Mucosa of stomach (tissue), 1 donor: ENCODE data around the gene SLC4A5.

Experiments
- H3K27me3 ChIP-seq: one replicate; pipeline ENCODE4 v1.7.0; 2013; ENCODE audit warnings: mild to moderate bottlenecking, low read length; ENCODE audit not compliant: control insufficient read depth, insufficient read depth
- H3K36me3 ChIP-seq: one replicate; pipeline ENCODE4 v1.7.0; 2013; ENCODE audit warnings: low read length; ENCODE audit not compliant: control insufficient read depth, insufficient read depth
- H3K4me1 ChIP-seq: one replicate; pipeline ENCODE4 v1.7.0; 2013; ENCODE audit warnings: mild to moderate bottlenecking, low read length; ENCODE audit not compliant: control insufficient read depth, insufficient read depth
- H3K4me3 ChIP-seq: one replicate; pipeline ENCODE4 v1.7.0; 2013; ENCODE audit warnings: low read length
- H3K9ac ChIP-seq: one replicate; pipeline ENCODE4 v1.7.0; 2013; ENCODE audit warnings: mild to moderate bottlenecking, low read length, moderate library complexity
- H3K9me3 ChIP-seq: one replicate; pipeline ENCODE4 v1.7.0; 2013; ENCODE audit warnings: mild to moderate bottlenecking, low read length, moderate library complexity; ENCODE audit not compliant: control insufficient read depth
- donor health status: Pancreatic carcinoma.

Gene SLC4A5

DNA sequence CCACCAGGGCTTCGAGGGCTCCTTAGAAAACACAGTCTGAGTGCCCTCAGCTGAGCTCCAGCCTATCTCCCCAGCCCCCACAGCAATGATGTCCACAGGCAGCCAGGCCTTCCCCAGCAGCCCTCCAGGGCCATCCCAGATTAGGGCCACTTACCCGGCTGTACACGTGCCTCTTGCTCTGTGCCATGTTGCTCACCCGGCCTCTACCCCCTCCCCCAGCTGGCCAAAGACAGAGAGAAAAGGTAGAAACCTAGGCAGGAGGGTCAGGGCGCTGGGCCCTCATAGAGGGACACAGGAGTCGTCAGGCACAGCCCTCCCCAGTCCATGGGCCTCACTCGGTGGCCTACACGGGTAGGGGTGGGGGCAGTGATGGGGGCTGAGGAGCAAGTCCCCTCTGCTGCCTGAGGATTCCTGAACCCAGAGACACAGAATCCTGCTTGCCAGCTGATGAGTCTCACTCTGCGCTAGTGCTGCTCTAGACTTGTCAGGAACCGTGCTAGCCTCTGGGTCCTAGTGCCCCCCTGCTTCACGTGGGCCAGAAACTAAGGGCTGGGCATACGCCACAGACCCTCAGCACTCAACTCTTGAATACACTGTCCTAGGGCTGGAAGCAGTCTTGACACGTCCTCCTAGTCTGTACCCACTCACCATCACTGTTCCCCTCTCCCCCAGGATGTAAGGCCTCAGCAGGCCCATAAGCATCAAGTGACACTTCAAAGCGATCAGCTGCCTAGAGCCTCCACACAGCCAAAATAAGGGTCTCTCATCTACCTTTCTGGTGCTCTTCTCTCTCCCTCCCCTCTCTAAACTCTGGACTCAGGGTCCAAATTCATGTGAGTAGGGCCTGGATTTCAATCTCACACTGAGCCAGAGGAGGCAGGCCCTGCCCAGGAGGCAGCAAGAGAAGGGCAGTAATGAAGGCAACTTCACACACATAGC is 36.9 kb upstream of the SLC4A5 start, which contains the start of gene DCTN1:
DCTN1 (minus strand) TSS at position 461 of the 939 bp plus-strand sequence; CDS start at position 187, 274 bp downstream.
- Histone ChIP-seq H3K9ac (peak within 1 kb of the TSS; percentile 62), H3K27me3 (no peaks in the 10 kb centered on the region), H3K4me1 (peaks cover 34% of the 10 kb centered on the region), H3K36me3 (peaks cover 15% of the 10 kb centered on the region), H3K9me3 (no peaks in the 10 kb centered on the region), H3K4me3 (peak within 1 kb of the TSS; percentile 43)

DNA sequence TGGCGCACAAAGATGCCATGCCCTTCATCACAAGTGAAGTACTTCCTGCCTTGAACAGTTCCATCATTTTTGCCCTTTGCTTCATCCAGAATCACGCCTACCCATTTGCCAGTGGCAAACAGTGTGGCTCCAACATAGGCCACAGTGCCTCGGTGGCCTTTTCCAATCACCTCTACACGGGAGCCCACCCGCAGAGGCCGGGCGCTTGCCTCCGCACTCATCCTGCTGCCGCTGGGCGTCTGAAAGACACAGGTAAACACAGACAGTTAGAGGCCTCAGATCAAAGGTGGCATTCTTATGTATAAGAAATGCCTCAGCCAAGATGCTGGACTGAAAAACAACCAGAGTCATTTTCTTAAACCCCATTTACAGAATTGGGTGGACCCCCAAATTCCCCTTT is 34.8 kb upstream of the SLC4A5 start:
- Histone ChIP-seq H3K4me3 (no peak overlapping the region), H3K4me1 (peaks cover 31% of the 10 kb centered on the region), H3K9me3 (no peaks in the 10 kb centered on the region), H3K36me3 (peaks cover 15% of the 10 kb centered on the region), H3K27me3 (no peaks in the 10 kb centered on the region), H3K9ac (no peak overlapping the region)

DNA sequence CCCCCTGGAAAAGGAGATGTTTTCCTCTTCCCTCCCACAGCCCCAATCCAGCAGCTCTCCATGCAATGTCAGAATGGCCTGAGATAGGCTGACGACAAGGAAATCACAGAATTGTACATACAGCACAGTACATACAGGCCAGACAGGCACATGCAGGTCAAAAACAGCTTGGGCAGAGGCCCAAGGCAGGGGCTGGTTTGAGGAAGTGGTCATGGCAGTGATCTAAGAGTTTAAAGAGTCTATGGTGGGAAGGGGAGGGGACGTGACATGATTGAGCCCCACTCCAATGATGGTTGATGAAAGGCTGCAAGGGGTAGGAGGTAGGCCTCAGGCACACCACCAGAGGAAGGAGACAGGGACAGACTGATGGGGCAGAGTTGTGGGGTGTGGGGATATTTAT is 32.6 kb upstream of the SLC4A5 start:
- H3K27me3 ChIP-seq = no peaks in the 10 kb centered on the region
- no peaks in the 10 kb centered on the region for H3K9me3 ChIP-seq
- H3K9ac ChIP-seq = no peak overlapping the region
- no peak overlapping the region for H3K4me3 ChIP-seq
- H3K36me3 ChIP-seq = peaks cover 15% of the 10 kb centered on the region
- peaks cover 39% of the 10 kb centered on the region for H3K4me1 ChIP-seq

DNA sequence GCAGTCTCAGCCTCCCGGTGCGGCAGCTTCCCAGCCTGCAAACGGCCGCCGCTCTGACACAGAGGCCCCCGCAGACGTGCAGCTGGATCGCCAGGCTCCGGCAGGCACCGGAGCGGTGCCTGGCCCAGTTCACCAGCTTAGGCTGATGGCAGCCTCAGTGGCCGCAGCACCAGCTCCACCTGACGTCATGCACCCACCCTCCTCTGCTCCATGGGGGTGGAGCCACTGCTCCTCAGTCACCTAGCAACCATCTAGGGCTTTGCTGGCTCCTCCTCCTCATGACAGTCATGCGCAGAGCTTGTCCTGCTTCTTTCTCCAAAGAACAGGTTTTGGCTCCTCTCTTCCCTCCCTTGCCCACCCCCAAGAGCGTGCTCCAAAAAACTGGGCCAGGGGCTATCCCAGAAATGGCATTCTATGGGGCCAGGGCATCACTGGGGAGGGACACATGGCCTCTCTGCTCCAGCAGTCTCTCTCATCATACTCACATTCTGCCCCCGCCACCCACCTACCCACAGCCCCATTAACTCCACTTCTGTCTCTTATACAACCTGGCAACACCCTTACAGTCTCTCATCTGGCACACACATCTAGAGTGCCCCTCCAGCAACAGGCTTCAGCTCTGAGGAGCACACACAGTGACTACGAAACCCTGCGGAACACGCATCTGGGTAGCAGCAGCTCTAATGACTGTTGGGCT is 31.4 kb upstream of the SLC4A5 start:
- Histone ChIP-seq H3K36me3 (peaks cover 24% of the 10 kb centered on the region), H3K27me3 (no peaks in the 10 kb centered on the region), H3K9ac (no peak overlapping the region), H3K4me3 (no peak overlapping the region), H3K9me3 (no peaks in the 10 kb centered on the region), H3K4me1 (peaks cover 27% of the 10 kb centered on the region)

GRCh38 chr2:74373985-74374384 is 30.8 kb upstream of the SLC4A5 start:
- peaks cover 22% of the 10 kb centered on the region for H3K4me1 ChIP-seq
- H3K27me3 ChIP-seq = no peaks in the 10 kb centered on the region
- H3K9ac ChIP-seq = no peak overlapping the region
- peaks cover 28% of the 10 kb centered on the region for H3K36me3 ChIP-seq
- no peaks in the 10 kb centered on the region for H3K9me3 ChIP-seq
- H3K4me3 ChIP-seq = no peak overlapping the region

DNA sequence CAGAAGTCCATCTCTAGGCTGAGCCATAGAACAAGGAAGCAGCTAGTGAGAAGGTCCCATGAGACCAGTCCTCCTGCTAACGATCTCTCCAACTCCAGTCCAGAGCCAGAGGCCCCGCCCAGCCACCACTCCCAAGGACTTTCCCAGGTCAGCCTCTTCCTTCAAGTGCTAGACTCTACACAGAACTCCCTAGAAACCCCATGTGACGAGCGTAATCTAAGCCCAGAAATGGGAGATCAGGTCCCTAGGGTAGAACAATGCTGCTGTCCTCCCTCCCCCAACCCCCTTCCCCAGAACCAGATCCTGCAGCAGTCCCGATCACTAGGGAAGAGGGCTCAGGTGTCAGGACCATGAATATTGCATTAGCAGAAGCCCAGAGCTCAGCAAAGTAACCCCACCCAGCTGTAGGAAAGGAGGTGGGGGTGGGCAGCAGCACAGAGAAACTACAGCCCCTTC is 30.0 kb upstream of the SLC4A5 start:
- Histone ChIP-seq H3K27me3 (no peaks in the 10 kb centered on the region), H3K4me3 (no peak overlapping the region), H3K36me3 (peaks cover 34% of the 10 kb centered on the region), H3K4me1 (peaks cover 22% of the 10 kb centered on the region), H3K9ac (no peak overlapping the region), H3K9me3 (no peaks in the 10 kb centered on the region)

- Histone ChIP-seq H3K4me3 (no peak overlapping the region), H3K27me3 (no peaks in the 10 kb centered on the region), H3K9ac (no peak overlapping the region), H3K4me1 (peaks cover 22% of the 10 kb centered on the region), H3K9me3 (no peaks in the 10 kb centered on the region), H3K36me3 (peaks cover 35% of the 10 kb centered on the region)
Observed at GRCh38 chr2:74372674-74373073, 29.5 kb upstream of the SLC4A5 start.

- peaks cover 22% of the 10 kb centered on the region for H3K4me1 ChIP-seq
- H3K27me3 ChIP-seq = no peaks in the 10 kb centered on the region
- no peaks in the 10 kb centered on the region for H3K9me3 ChIP-seq
- peaks cover 32% of the 10 kb centered on the region for H3K36me3 ChIP-seq
- no peak overlapping the region for H3K4me3 ChIP-seq
- H3K9ac ChIP-seq = no peak overlapping the region
Observed at GRCh38 chr2:74371421-74371820, 28.2 kb upstream of the SLC4A5 start.

DNA sequence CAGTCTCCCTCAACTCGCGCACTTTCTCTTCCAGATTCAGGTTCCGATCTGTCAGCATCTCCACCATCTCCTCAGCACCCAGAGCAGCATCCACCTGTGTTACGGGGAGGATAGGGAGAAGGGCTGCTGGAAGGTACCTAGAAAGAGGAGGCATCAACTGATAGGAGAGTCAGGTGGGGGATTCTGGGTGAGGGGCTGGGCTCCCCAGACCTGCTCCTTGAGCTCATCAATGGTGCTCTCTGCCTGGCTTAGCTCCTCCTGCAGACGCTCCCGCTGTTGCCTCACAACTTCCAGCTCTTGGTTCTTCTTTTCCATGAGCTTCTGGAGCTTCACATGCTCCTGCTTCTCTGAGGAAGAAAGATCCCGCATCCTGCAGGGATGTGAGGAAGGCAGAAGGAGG is 26.8 kb upstream of the SLC4A5 start:
- peaks cover 22% of the 10 kb centered on the region for H3K4me1 ChIP-seq
- no peak overlapping the region for H3K4me3 ChIP-seq
- H3K9ac ChIP-seq = no peak overlapping the region
- H3K36me3 ChIP-seq = peaks cover 31% of the 10 kb centered on the region
- no peaks in the 10 kb centered on the region for H3K27me3 ChIP-seq
- H3K9me3 ChIP-seq = no peaks in the 10 kb centered on the region

DNA sequence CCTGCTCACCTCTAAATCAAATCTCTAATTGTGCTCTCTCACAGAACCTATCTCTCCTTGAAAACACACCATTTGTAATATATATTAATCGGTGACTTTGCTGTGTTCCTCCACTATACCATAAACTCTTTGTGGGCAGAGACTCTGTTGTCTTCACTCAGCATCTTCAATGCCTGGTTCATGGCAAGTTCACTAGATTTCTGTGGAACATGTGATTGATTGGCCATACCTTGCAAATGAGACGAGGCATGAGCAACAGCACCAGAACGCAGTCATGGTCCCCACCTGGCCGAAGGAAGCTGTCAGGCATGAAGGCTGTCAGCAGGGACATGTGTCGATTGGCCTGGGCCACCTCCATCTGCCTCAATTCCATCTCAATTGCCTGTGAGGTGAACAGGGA is 25.3 kb upstream of the SLC4A5 start:
- no peak overlapping the region for H3K4me3 ChIP-seq
- H3K36me3 ChIP-seq = peaks cover 43% of the 10 kb centered on the region
- no peaks in the 10 kb centered on the region for H3K9me3 ChIP-seq
- no peak overlapping the region for H3K9ac ChIP-seq
- H3K27me3 ChIP-seq = no peaks in the 10 kb centered on the region
- H3K4me1 ChIP-seq = peaks cover 12% of the 10 kb centered on the region

DNA sequence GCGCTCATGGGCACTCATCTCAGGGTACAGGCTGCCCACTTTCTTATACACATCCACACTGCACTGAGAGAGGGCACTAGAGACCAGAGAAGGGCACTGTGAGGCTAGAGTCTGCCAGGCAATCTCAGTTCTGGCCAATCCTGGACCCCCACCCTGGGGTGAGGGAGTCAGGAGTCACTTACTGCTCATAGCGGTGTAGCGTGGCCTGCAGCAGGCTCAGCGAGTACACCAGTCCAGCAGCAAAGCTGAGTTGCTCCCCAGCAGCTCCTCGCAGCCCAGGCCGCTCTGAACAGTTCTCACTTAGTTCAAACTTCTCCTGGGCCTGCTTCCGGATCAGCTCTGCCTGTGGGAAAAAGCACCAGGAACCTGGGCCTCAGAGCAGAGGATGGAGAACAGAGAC is 24.6 kb upstream of the SLC4A5 start:
- H3K4me3 ChIP-seq = no peak overlapping the region
- peaks cover 6% of the 10 kb centered on the region for H3K4me1 ChIP-seq
- H3K36me3 ChIP-seq = peaks cover 44% of the 10 kb centered on the region
- H3K27me3 ChIP-seq = no peaks in the 10 kb centered on the region
- no peaks in the 10 kb centered on the region for H3K9me3 ChIP-seq
- no peak overlapping the region for H3K9ac ChIP-seq

DNA sequence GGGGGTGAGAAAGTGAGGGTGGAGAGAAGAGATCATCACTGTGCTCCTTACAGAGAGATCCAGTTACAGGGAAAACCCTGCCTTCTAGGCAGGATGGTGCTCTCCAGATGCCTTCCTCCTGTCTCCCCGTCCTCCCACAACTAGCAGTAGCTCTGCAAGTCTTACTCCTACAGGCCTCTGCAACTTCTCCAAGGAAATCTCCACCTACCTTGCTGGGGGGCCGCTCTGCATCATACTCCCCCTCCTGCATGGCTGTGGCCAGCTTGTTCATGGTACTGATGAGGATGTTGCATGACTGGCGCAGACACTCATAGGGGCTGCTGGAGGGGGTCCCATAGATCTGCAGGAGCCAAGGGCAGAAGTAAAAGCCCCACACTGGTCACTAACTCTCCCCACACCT is 22.8 kb upstream of the SLC4A5 start:
- no peaks in the 10 kb centered on the region for H3K27me3 ChIP-seq
- no peak overlapping the region for H3K4me3 ChIP-seq
- no peaks in the 10 kb centered on the region for H3K4me1 ChIP-seq
- H3K9ac ChIP-seq = no peak overlapping the region
- H3K9me3 ChIP-seq = no peaks in the 10 kb centered on the region
- H3K36me3 ChIP-seq = peaks cover 50% of the 10 kb centered on the region
